GM19023 (cell line): Measurements from ENCODE around the gene MYO10.
"Not testable (repeated sequence)": the region's sequence is repeated elsewhere in the genome, so short reads cannot be mapped to it uniquely, and the experiment has no call there.

ENCODE experiments used
- ATAC-seq: cut with Tn5 transposase; IDR thresholded peaks from one replicate; pipeline ENCODE4 v1.9.1; 2021; ENCODE audit warnings: mild to moderate bottlenecking, moderate library complexity; ENCODE audit not compliant: unreplicated experiment

MYO10 gene

DNA sequence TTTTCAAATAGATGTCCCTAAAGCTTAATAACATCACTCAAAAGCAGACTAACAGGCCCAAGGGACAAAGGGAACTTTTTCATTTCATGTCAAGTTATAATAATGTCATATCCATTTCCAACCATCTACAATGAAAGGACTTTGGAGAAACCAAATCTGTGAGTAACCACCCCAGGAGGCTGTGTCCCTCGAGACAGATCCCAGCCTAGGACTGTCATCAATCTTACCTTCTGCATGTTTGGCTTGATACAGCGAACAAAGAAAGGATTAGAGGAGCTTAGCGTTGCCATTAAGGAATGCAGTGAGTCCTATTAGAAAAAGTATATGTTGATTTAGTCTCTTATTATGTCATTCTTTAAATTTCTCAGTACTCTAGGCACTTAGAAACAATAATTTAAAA, 181.5 kb downstream of the MYO10 start:
- ATAC-seq = no peak

GRCh38 chr5:16754086-16754485, 182.0 kb downstream of the MYO10 start:
- no peak for ATAC-seq

- no peak for ATAC-seq
These were observed 185.6 kb downstream of the MYO10 start for GRCh38 chr5:16750445-16750844.

DNA sequence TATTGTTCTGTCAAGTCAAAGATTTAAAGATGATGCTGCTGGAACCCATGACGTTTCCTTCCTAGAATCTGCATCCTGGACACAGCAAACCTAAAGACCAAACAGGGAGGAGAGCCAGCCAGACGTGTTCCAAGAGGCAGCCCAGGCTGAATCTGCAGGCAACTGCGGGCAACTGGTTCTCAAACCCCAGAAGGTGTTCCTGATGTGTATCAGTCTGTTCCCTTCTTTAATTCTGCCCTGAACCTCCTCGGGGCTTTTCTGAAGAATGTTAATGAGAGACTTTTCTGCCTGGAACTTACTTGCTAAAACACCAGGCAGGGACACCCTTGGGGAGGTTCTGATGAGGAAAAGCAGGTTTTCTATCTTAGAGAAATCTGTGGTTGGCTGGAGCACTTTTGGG, 186.5 kb downstream of the MYO10 start:
- no peak for ATAC-seq

GRCh38 chr5:16744164-16744880, 191.8 kb downstream of the MYO10 start:
- no peak for ATAC-seq

DNA sequence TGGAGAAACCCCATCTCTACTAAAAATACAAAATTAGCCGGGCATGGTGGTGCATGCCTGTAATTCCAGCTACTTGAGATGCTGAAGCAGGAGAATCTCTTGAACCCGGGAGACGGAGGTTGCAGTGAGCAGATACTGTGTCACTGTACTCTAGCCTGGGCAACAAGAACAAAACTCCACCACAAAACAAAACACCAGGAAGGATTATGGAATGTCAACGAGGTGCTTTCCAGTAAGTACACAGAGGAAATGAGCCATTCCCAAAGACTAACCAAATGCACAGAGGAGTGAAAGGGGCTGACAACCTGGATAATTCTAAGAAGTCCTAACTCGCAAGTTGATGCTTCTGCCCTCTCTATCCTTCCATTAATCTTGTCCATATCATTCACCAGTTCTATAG, 193.2 kb downstream of the MYO10 start:
- ATAC-seq = no peak

- no peak for ATAC-seq
These were observed 195.2 kb downstream of the MYO10 start for GRCh38 chr5:16740811-16741392.

DNA sequence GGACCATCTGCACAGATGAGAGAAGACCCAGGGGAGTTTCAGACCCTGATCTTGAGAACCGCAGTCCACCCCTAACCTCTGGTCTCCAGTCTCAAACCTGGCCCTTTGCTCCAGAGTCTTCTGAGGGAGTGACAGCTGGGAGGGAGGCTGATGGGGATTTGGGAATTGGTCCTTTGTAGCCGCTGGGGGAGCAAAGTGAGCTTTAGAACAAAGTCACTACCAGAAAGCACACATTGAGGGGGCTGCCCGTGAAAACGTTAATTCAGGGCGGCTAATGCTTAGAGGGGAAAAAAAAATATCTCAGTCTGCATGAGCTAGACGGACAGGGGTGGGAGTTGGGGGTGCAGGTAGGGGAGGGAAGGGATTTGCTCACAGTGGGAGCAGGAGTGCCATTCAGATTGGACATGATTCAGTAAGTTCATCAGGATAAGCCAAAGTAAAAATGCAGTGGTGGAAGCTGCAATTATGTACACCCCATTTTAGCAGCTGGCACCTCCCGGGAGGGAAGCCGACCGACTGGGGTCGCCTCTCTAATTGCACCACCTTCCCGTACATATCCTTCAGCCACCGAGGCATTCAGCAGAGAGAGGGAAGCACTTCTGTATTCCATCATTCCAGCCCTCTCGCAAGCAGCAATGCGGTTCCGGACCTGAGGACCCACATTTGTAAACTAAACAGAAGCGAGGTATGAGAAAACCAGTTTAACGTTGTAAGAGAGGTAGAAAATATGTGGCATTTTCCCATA, 195.8 kb downstream of the MYO10 start:
- ATAC-seq = no peak

DNA sequence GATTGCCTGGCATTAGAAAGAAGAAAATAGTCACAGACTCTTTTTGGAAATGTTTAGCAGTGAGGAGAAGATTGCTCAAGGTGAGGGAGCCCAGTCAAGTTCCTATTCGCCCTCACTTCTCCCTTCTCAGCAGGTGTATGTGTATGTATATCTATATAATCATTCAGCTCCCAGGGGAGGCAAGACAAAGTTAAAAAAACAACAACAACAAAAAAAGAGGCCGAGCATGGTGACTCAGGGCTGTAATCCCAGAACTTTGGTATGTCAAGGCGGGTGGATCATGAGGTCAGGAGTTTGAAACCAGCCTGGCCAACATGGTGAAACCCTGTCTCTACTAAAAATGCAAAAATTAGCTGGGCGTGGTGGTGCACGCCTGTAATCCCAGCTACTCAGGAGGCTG, 197.7 kb downstream of the MYO10 start:
- ATAC-seq = not testable (repeated sequence)

GRCh38 chr5:16737620-16738364, 198.3 kb downstream of the MYO10 start:
- no peak for ATAC-seq

DNA sequence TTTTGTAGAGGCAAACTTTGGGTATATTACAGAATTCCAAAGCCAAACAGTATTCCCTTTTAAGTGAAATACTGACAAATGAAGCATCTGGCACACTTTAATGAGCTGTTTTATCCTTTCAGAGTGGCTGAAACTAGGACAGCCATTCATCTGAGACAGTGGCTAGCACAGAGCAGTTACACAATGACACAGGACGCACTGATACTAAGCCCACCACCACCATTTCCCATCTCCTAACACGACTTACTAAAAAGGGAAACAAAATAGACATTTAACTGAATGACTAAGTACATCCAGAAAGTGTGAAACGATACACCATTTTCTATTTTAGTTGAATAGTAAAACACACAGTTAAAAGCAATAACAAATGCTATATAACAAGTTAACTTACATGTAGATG, 198.9 kb downstream of the MYO10 start:
- no peak for ATAC-seq

GRCh38 chr5:16736158-16736995, 199.7 kb downstream of the MYO10 start:
- no peak for ATAC-seq

GRCh38 chr5:16735101-16736060, 200.7 kb downstream of the MYO10 start:
- no peak for ATAC-seq

- ATAC-seq = no peak
These were observed 202.6 kb downstream of the MYO10 start for GRCh38 chr5:16733331-16734006.

DNA sequence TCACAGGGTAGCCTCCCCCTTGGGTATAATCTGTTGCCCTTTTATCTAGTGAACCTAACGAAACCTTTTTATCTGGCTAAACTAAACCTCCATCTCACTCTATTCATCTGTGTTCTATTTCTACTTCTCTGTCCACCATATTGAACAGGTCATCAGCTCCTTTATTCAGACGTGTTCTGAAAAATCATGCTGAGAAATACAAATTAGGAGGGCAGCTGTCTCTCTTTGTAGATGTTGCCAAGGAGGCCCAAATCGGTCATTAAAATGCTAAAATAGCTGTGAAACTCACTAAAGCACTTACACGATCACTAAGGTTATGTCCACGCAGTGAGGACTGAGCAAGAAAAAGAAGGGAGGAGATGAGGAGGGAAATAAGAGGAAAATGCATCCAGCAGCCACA, 203.7 kb downstream of the MYO10 start:
- ATAC-seq = no peak

DNA sequence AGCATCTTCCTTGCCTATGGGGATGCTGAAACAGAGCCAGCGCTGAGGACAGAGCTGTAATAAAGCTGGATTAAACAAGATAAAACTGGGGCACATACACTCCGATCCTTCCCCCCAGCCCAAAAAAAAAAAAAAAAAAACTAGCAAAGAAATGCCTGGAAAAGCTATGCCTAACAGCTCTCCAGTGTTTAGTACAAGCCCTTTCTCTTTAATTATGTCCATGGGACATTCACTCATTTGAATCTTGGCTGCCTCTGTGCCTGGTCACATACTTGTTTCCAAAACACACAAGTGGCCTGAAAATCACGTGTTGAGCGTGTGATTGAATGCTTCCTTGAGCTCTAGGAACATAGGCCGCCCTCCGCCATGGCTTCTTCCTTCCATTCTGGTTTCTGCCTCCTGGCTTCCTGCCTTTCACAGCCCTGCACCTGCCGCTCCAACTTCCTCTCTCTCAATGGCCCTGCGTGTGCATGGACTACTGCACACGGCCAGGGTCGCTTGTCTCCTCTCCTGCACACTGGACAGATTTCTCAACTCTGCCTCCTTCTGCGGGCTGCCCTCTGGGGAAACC, 208.2 kb downstream of the MYO10 start:
- ATAC-seq = no peak

GRCh38 chr5:16726538-16726946, 209.5 kb downstream of the MYO10 start:
- ATAC-seq = no peak

GRCh38 chr5:16725575-16725974, 210.5 kb downstream of the MYO10 start:
- no peak for ATAC-seq

GRCh38 chr5:16723821-16724220, 212.3 kb downstream of the MYO10 start:
- ATAC-seq = no peak
